ENCODE results near the gene CACNA1A. TPM values are rescaled to one million over a fixed set of nuclear protein-coding genes. Genes with fewer than 3 reads are reported as not detected.
"Not testable (repeated sequence)": the region's sequence is repeated elsewhere in the genome, so short reads cannot be mapped to it uniquely, and the experiment has no call there.

Gene CACNA1A
- total RNA-seq, 2 experiments from 2014 or later, result 0.25 to 0.35 TPM

GRCh38 chr19:13260883-13261653 is 245.2 kb downstream of the CACNA1A start:
- DNase-seq (peak; percentile 56), ATAC-seq (peak; percentile 92)
- ChIA-PET POLR2A (interaction anchor here (0.6 kb wide), 1 partner anchor 128 kb away, joined by 3 read pairs; no protein-coding TSS in a partner anchor), CTCF (interaction anchor here (0.7 to 1.5 kb wide), 9 partner anchors 10 to 328 kb away, joined by 3 to 6 read pairs (median 3); no protein-coding TSS in a partner anchor)
- H3K4me3 Mint-ChIP-seq, result no peak overlapping the region
- peaks cover 14% of the 10 kb centered on the region for H3K4me1 Mint-ChIP-seq
- H3K27ac Mint-ChIP-seq, result peak overlapping the region; percentile 85
- H3K36me3 Mint-ChIP-seq (ENCODE audit: low read depth), result no peaks in the 10 kb centered on the region
- H3K27me3 Mint-ChIP-seq, result peaks cover 25% of the 10 kb centered on the region
- intact Hi-C loops (cut with DNase I, micrococcal nuclease), result loop anchor here (1.0 to 5.0 kb wide), 5 partner anchors 48 to 284 kb away; partner anchors contain the start of genes NACC1 (in 2 of the 2), TRMT1 (in 2 of the 2) and LYL1 (in 1 of the 2)
- no peaks in the 10 kb centered on the region for H3K9me3 Mint-ChIP-seq (ENCODE audit: low read depth)

- no peaks in the 10 kb centered on the region for H3K9me3 Mint-ChIP-seq (ENCODE audit: low read depth)
- H3K4me3 Mint-ChIP-seq, result no peak overlapping the region
- no peak overlapping the region for H3K27ac Mint-ChIP-seq
- intact Hi-C loops (cut with DNase I, micrococcal nuclease), result no loop called here
- no peak for DNase-seq
- H3K36me3 Mint-ChIP-seq (ENCODE audit: low read depth), result no peaks in the 10 kb centered on the region
- no peak for ATAC-seq
- H3K4me1 Mint-ChIP-seq, result peaks cover 12% of the 10 kb centered on the region
- H3K27me3 Mint-ChIP-seq, result peaks cover 22% of the 10 kb centered on the region
- POLR2A ChIA-PET, result no interaction called here
- CTCF ChIA-PET, result interaction anchor here (1.1 kb wide), 1 partner anchor 20 kb away, joined by 4 read pairs; no protein-coding TSS in a partner anchor
These were observed 249.4 kb downstream of the CACNA1A start for GRCh38 chr19:13256918-13257317.

- intact Hi-C loops (cut with DNase I, micrococcal nuclease); H3K9me3 Mint-ChIP-seq (ENCODE audit: low read depth); POLR2A ChIA-PET; H3K4me1 Mint-ChIP-seq; H3K4me3 Mint-ChIP-seq; H3K36me3 Mint-ChIP-seq (ENCODE audit: low read depth); DNase-seq; H3K27ac Mint-ChIP-seq; ATAC-seq: not testable (repeated sequence)
- H3K27me3 Mint-ChIP-seq, result peaks cover 22% of the 10 kb centered on the region
- CTCF ChIA-PET, result interaction anchor here (0.6 to 1.1 kb wide), 2 partner anchors 21 to 61 kb away, joined by 3 to 4 read pairs; no protein-coding TSS in a partner anchor
These were observed 249.9 kb downstream of the CACNA1A start for GRCh38 chr19:13256398-13256797.

- Mint-ChIP-seq H3K4me3 (no peak overlapping the region), H3K27me3 (peaks cover 22% of the 10 kb centered on the region), H3K36me3 (ENCODE audit: low read depth) (no peaks in the 10 kb centered on the region), H3K4me1 (peaks cover 2% of the 10 kb centered on the region), H3K27ac (no peak overlapping the region), H3K9me3 (ENCODE audit: low read depth) (no peaks in the 10 kb centered on the region)
- DNase-seq, result no peak
- ATAC-seq, result no peak
- ChIA-PET CTCF (no interaction called here), POLR2A (no interaction called here)
- intact Hi-C loops (cut with DNase I, micrococcal nuclease), result no loop called here
These were observed 250.6 kb downstream of the CACNA1A start for GRCh38 chr19:13255719-13256059.

- H3K9me3 Mint-ChIP-seq (ENCODE audit: low read depth), result no peaks in the 10 kb centered on the region
- H3K27me3 Mint-ChIP-seq, result peaks cover 22% of the 10 kb centered on the region
- H3K27ac Mint-ChIP-seq, result no peak overlapping the region
- H3K4me1 Mint-ChIP-seq, result no peaks in the 10 kb centered on the region
- no peak for DNase-seq
- ChIA-PET POLR2A (no interaction called here), CTCF (interaction anchor here (1.5 kb wide), 1 partner anchor 23 kb away, joined by 5 read pairs; no protein-coding TSS in a partner anchor)
- ATAC-seq, result no peak
- H3K4me3 Mint-ChIP-seq, result no peak overlapping the region
- H3K36me3 Mint-ChIP-seq (ENCODE audit: low read depth), result no peaks in the 10 kb centered on the region
- intact Hi-C loops (cut with DNase I, micrococcal nuclease), result no loop called here
These were observed 251.1 kb downstream of the CACNA1A start for GRCh38 chr19:13255041-13255718.

- ChIA-PET POLR2A (no interaction called here), CTCF (no interaction called here)
- Mint-ChIP-seq H3K27ac (no peak overlapping the region), H3K4me1 (no peaks in the 10 kb centered on the region), H3K36me3 (ENCODE audit: low read depth) (no peaks in the 10 kb centered on the region), H3K27me3 (peaks cover 10% of the 10 kb centered on the region), H3K9me3 (ENCODE audit: low read depth) (no peaks in the 10 kb centered on the region), H3K4me3 (no peak overlapping the region)
- DNase-seq, result no peak
- intact Hi-C loops (cut with DNase I, micrococcal nuclease), result no loop called here
- no peak for ATAC-seq
These were observed 253.5 kb downstream of the CACNA1A start for GRCh38 chr19:13252569-13253335.

- H3K4me1 Mint-ChIP-seq, result peaks cover 20% of the 10 kb centered on the region
- no peak overlapping the region for H3K4me3 Mint-ChIP-seq
- no peaks in the 10 kb centered on the region for H3K9me3 Mint-ChIP-seq (ENCODE audit: low read depth)
- CTCF ChIA-PET, result interaction anchor here (0.6 kb wide), 1 partner anchor 88 kb away, joined by 3 read pairs; no protein-coding TSS in a partner anchor
- no peaks in the 10 kb centered on the region for H3K36me3 Mint-ChIP-seq (ENCODE audit: low read depth)
- no peak for ATAC-seq
- DNase-seq, result no peak
- intact Hi-C loops (cut with DNase I, micrococcal nuclease), result no loop called here
- POLR2A ChIA-PET, result interaction anchor here (0.6 kb wide), 1 partner anchor 513 kb away, joined by 5 read pairs; no protein-coding TSS in a partner anchor
- H3K27ac Mint-ChIP-seq, result no peak overlapping the region
- no peaks in the 10 kb centered on the region for H3K27me3 Mint-ChIP-seq
These were observed 261.4 kb downstream of the CACNA1A start for GRCh38 chr19:13244920-13245319.

- ChIA-PET CTCF (interaction anchor here (0.5 to 0.7 kb wide), 2 partner anchors 9 to 348 kb away, joined by 3 read pairs; no protein-coding TSS in a partner anchor), POLR2A (no interaction called here)
- Mint-ChIP-seq H3K9me3 (ENCODE audit: low read depth) (no peaks in the 10 kb centered on the region), H3K36me3 (ENCODE audit: low read depth) (no peaks in the 10 kb centered on the region), H3K4me1 (peaks cover 20% of the 10 kb centered on the region), H3K27ac (no peak overlapping the region), H3K4me3 (no peak overlapping the region), H3K27me3 (no peaks in the 10 kb centered on the region)
- intact Hi-C loops (cut with DNase I, micrococcal nuclease), result no loop called here
- DNase-seq, result peak; percentile 58
- ATAC-seq, result peak; percentile 62
These were observed 264.8 kb downstream of the CACNA1A start for GRCh38 chr19:13241231-13242104.

GRCh38 chr19:13240312-13241022 is 265.8 kb downstream of the CACNA1A start:
- no peaks in the 10 kb centered on the region for H3K27me3 Mint-ChIP-seq
- intact Hi-C loops (cut with DNase I, micrococcal nuclease), result no loop called here
- POLR2A ChIA-PET, result no interaction called here

GRCh38 chr19:13238891-13239534 is 267.3 kb downstream of the CACNA1A start:
- intact Hi-C loops (cut with DNase I, micrococcal nuclease), result no loop called here
- Mint-ChIP-seq H3K27ac (no peak overlapping the region), H3K36me3 (ENCODE audit: low read depth) (no peaks in the 10 kb centered on the region), H3K27me3 (no peaks in the 10 kb centered on the region), H3K9me3 (ENCODE audit: low read depth) (peaks cover 6% of the 10 kb centered on the region), H3K4me1 (peaks cover 33% of the 10 kb centered on the region), H3K4me3 (no peak overlapping the region)
- ATAC-seq (no peak), DNase-seq (no peak)
- CTCF ChIA-PET, result no interaction called here
- POLR2A ChIA-PET, result no interaction called here

More at GRCh38 chr19:13240312-13241022, 265.8 kb downstream of the CACNA1A start:
- DNase-seq (peak; percentile 13), ATAC-seq (peak; percentile 54)
- Mint-ChIP-seq H3K9me3 (ENCODE audit: low read depth) (peaks cover 4% of the 10 kb centered on the region), H3K27ac (no peak overlapping the region), H3K4me1 (peaks cover 20% of the 10 kb centered on the region), H3K36me3 (ENCODE audit: low read depth) (no peaks in the 10 kb centered on the region), H3K4me3 (no peak overlapping the region)
- CTCF ChIA-PET, result interaction anchor here (0.5 to 0.9 kb wide), 3 partner anchors 10 to 45 kb away, joined by 3 read pairs; no protein-coding TSS in a partner anchor

All from activated CD4-positive, alpha-beta T cell treated with anti-CD3 and anti-CD28 coated beads for 36 hours (primary cell).